ENCODE measurements around the gene C16orf90.

Gene C16orf90

GRCh38 chr16:3467182-3467581 lies 28.1 kb downstream of the C16orf90 start:
- no peaks in the 10 kb centered on the region for H3K27me3 ChIP-seq
- no peak for DNase-seq
- H3K4me3 ChIP-seq (ENCODE audit: low read depth, low read length), result no peak overlapping the region
- TF ChIP-seq CTCF (IDR thresholded peaks at IDR 0.05; ENCODE audit: low read depth, low read length), result no peak
- no peaks in the 10 kb centered on the region for H3K4me1 ChIP-seq
- no peaks in the 10 kb centered on the region for H3K9me3 ChIP-seq
- H3K36me3 ChIP-seq, result peaks cover 13% of the 10 kb centered on the region

GRCh38 chr16:3465911-3466584 lies 29.2 kb downstream of the C16orf90 start:
- TF ChIP-seq CTCF (IDR thresholded peaks at IDR 0.05; ENCODE audit: low read depth, low read length), result no peak
- no peaks in the 10 kb centered on the region for H3K9me3 ChIP-seq
- DNase-seq, result no peak

GRCh38 chr16:3465301-3465700 lies 30.0 kb downstream of the C16orf90 start:
- peaks cover 13% of the 10 kb centered on the region for H3K36me3 ChIP-seq
- no peak for DNase-seq
- H3K27me3 ChIP-seq, result no peaks in the 10 kb centered on the region
- no peaks in the 10 kb centered on the region for H3K4me1 ChIP-seq
- no peaks in the 10 kb centered on the region for H3K9me3 ChIP-seq
- TF ChIP-seq CTCF (IDR thresholded peaks at IDR 0.05; ENCODE audit: low read depth, low read length), result no peak
- H3K4me3 ChIP-seq (ENCODE audit: low read depth, low read length), result no peak overlapping the region

More at GRCh38 chr16:3465911-3466584, 29.2 kb downstream of the C16orf90 start:
- Histone ChIP-seq H3K4me3 (ENCODE audit: low read depth, low read length) (no peak overlapping the region), H3K27me3 (no peaks in the 10 kb centered on the region), H3K36me3 (peaks cover 13% of the 10 kb centered on the region), H3K4me1 (no peaks in the 10 kb centered on the region)

GRCh38 chr16:3461151-3461550 lies 34.1 kb downstream of the C16orf90 start:
- no peak for TF ChIP-seq CTCF (IDR thresholded peaks at IDR 0.05; ENCODE audit: low read depth, low read length)
- H3K4me3 ChIP-seq (ENCODE audit: low read depth, low read length), result no peak overlapping the region
- no peak for DNase-seq

GRCh38 chr16:3460585-3460984 lies 34.7 kb downstream of the C16orf90 start:
- H3K4me1 ChIP-seq, result peaks cover 8% of the 10 kb centered on the region
- peaks cover under 1% of the 10 kb centered on the region for H3K36me3 ChIP-seq
- no peak for DNase-seq
- no peaks in the 10 kb centered on the region for H3K9me3 ChIP-seq
- no peak overlapping the region for H3K4me3 ChIP-seq (ENCODE audit: low read depth, low read length)
- no peak for TF ChIP-seq CTCF (IDR thresholded peaks at IDR 0.05; ENCODE audit: low read depth, low read length)
- H3K27me3 ChIP-seq, result no peaks in the 10 kb centered on the region

More at GRCh38 chr16:3461151-3461550, 34.1 kb downstream of the C16orf90 start:
- no peaks in the 10 kb centered on the region for H3K27me3 ChIP-seq
- no peaks in the 10 kb centered on the region for H3K9me3 ChIP-seq
- H3K36me3 ChIP-seq, result peaks cover 6% of the 10 kb centered on the region
- H3K4me1 ChIP-seq, result peaks cover 8% of the 10 kb centered on the region

GRCh38 chr16:3460121-3460520 lies 35.2 kb downstream of the C16orf90 start:
- Histone ChIP-seq H3K36me3 (no peaks in the 10 kb centered on the region; the same call in 1 of the 2 replicates), H3K4me1 (peaks cover 8% of the 10 kb centered on the region), H3K27me3 (no peaks in the 10 kb centered on the region), H3K4me3 (ENCODE audit: low read depth, low read length) (no peak overlapping the region), H3K9me3 (no peaks in the 10 kb centered on the region)
- no peak for DNase-seq
- no peak for TF ChIP-seq CTCF (IDR thresholded peaks at IDR 0.05; ENCODE audit: low read depth, low read length)
